ENCODE data around the gene NFATC2IP. TPM values are rescaled to one million over a fixed set of nuclear protein-coding genes. Genes with fewer than 3 reads are reported as not detected.
A peak's percentile ranks its signal among the peaks of the same experiment; 100 is the strongest.
"Not testable (repeated sequence)": the region's sequence is repeated elsewhere in the genome, so short reads cannot be mapped to it uniquely, and the experiment has no call there.

The NFATC2IP gene
- polyA plus RNA-seq, 2 donors, result 19.1 to 28.3 TPM

- Histone ChIP-seq H3K27me3 (ENCODE audit: control insufficient read depth in 1 of 2, insufficient read depth in 2 of 2, low read length in 2 of 2) (no peaks in the 10 kb centered on the region), H3K4me3 (ENCODE audit: low read depth in 1 of 2, low read length in 2 of 2) (peak within 1 kb of the TSS; percentile 88 to 96), H3K9me3 (ENCODE audit: control insufficient read depth in 2 of 2, insufficient read depth in 1 of 2, low read depth in 1 of 2, low read length in 1 of 2) (no peaks in the 10 kb centered on the region), H3K4me1 (ENCODE audit: control insufficient read depth in 2 of 2, insufficient read depth in 2 of 2, low read length in 1 of 2) (no peaks in the 10 kb centered on the region), H3K27ac (ENCODE audit: low read depth in 2 of 2, low read length in 1 of 2) (peak within 1 kb of the TSS; percentile 99 to 100), H3K36me3 (ENCODE audit: control insufficient read depth in 2 of 2, insufficient read depth in 2 of 2, low read length in 1 of 2) (peaks cover 0 to 4% of the 10 kb centered on the region in 2 donors)
- 0 to 1% methylated on average over 56 to 66 of the region's 66 CpGs for WGBS, 2 donors
Measured at GRCh38 chr16:28924762-28925385, 25.9 kb upstream of the NFATC2IP start, which contains the start of gene RABEP2. Gene RABEP2 (minus strand): TSS chr16:28925238. CDS start chr16:28925163, 75 bp downstream.

GRCh38 chr16:28925386-28926228 is 25.1 kb upstream of the NFATC2IP start:
- peak overlapping the region; percentile 88 to 96 for H3K4me3 ChIP-seq (ENCODE audit: low read depth in 1 of 2, low read length in 2 of 2)
- no peaks in the 10 kb centered on the region for H3K9me3 ChIP-seq (ENCODE audit: control insufficient read depth in 2 of 2, insufficient read depth in 1 of 2, low read depth in 1 of 2, low read length in 1 of 2)
- peaks cover 0 to 4% of the 10 kb centered on the region in 2 donors for H3K36me3 ChIP-seq (ENCODE audit: control insufficient read depth in 2 of 2, insufficient read depth in 2 of 2, low read length in 1 of 2)
- WGBS, 2 donors, result 1% methylated on average over 47 to 48 of the region's 48 CpGs
- H3K27me3 ChIP-seq (ENCODE audit: control insufficient read depth in 1 of 2, insufficient read depth in 2 of 2, low read length in 2 of 2), result no peaks in the 10 kb centered on the region
- peak overlapping the region; percentile 99 to 100 for H3K27ac ChIP-seq (ENCODE audit: low read depth in 2 of 2, low read length in 1 of 2)
- H3K4me1 ChIP-seq (ENCODE audit: control insufficient read depth in 2 of 2, insufficient read depth in 2 of 2, low read length in 1 of 2), result no peaks in the 10 kb centered on the region

GRCh38 chr16:28926284-28926683 is 24.5 kb upstream of the NFATC2IP start:
- not testable (repeated sequence) for H3K36me3 ChIP-seq (ENCODE audit: control insufficient read depth in 2 of 2, insufficient read depth in 2 of 2, low read length in 1 of 2); H3K27me3 ChIP-seq (ENCODE audit: control insufficient read depth in 1 of 2, insufficient read depth in 2 of 2, low read length in 2 of 2); H3K4me3 ChIP-seq (ENCODE audit: low read depth in 1 of 2, low read length in 2 of 2); H3K9me3 ChIP-seq (ENCODE audit: control insufficient read depth in 2 of 2, insufficient read depth in 1 of 2, low read depth in 1 of 2, low read length in 1 of 2); H3K4me1 ChIP-seq (ENCODE audit: control insufficient read depth in 2 of 2, insufficient read depth in 2 of 2, low read length in 1 of 2); H3K27ac ChIP-seq (ENCODE audit: low read depth in 2 of 2, low read length in 1 of 2)
- 54 to 66% methylated on average over 2 of the region's 2 CpGs for WGBS, 2 donors

- Histone ChIP-seq H3K4me3 (ENCODE audit: low read depth in 1 of 2, low read length in 2 of 2) (no peak overlapping the region), H3K36me3 (ENCODE audit: control insufficient read depth in 2 of 2, insufficient read depth in 2 of 2, low read length in 1 of 2) (no peaks in the 10 kb centered on the region), H3K9me3 (ENCODE audit: control insufficient read depth in 2 of 2, insufficient read depth in 1 of 2, low read depth in 1 of 2, low read length in 1 of 2) (no peaks in the 10 kb centered on the region), H3K27ac (ENCODE audit: low read depth in 2 of 2, low read length in 1 of 2) (no peak overlapping the region), H3K4me1 (ENCODE audit: control insufficient read depth in 2 of 2, insufficient read depth in 2 of 2, low read length in 1 of 2) (no peaks in the 10 kb centered on the region), H3K27me3 (ENCODE audit: control insufficient read depth in 1 of 2, insufficient read depth in 2 of 2, low read length in 2 of 2) (no peaks in the 10 kb centered on the region)
- WGBS, 2 donors, result 79 to 86% methylated on average over 1 of the region's 1 CpG
Measured at GRCh38 chr16:28927815-28928214, 22.9 kb upstream of the NFATC2IP start.

GRCh38 chr16:28930203-28930602 is 20.5 kb upstream of the NFATC2IP start:
- Histone ChIP-seq H3K4me3 (ENCODE audit: low read depth in 1 of 2, low read length in 2 of 2) (no peak overlapping the region), H3K27me3 (ENCODE audit: control insufficient read depth in 1 of 2, insufficient read depth in 2 of 2, low read length in 2 of 2) (no peaks in the 10 kb centered on the region), H3K9me3 (ENCODE audit: control insufficient read depth in 2 of 2, insufficient read depth in 1 of 2, low read depth in 1 of 2, low read length in 1 of 2) (no peaks in the 10 kb centered on the region), H3K27ac (ENCODE audit: low read depth in 2 of 2, low read length in 1 of 2) (no peak overlapping the region), H3K36me3 (ENCODE audit: control insufficient read depth in 2 of 2, insufficient read depth in 2 of 2, low read length in 1 of 2) (no peaks in the 10 kb centered on the region), H3K4me1 (ENCODE audit: control insufficient read depth in 2 of 2, insufficient read depth in 2 of 2, low read length in 1 of 2) (no peaks in the 10 kb centered on the region)
- WGBS, 2 donors, result 81 to 85% methylated on average over 3 of the region's 3 CpGs

- no peaks in the 10 kb centered on the region for H3K36me3 ChIP-seq (ENCODE audit: control insufficient read depth in 2 of 2, insufficient read depth in 2 of 2, low read length in 1 of 2)
- WGBS, 2 donors, result 72 to 75% methylated on average over 3 of the region's 3 CpGs
- no peaks in the 10 kb centered on the region for H3K4me1 ChIP-seq (ENCODE audit: control insufficient read depth in 2 of 2, insufficient read depth in 2 of 2, low read length in 1 of 2)
Measured at GRCh38 chr16:28930652-28931051, 20.1 kb upstream of the NFATC2IP start.

GRCh38 chr16:28931801-28932225 is 18.9 kb upstream of the NFATC2IP start, which contains the start of gene CD19:
Gene CD19 (plus strand): TSS chr16:28931971. CDS start chr16:28932001, 30 bp downstream.
- Histone ChIP-seq H3K4me1 (ENCODE audit: control insufficient read depth in 2 of 2, insufficient read depth in 2 of 2, low read length in 1 of 2) (peaks cover 0 to 6% of the 10 kb centered on the region in 2 donors), H3K9me3 (ENCODE audit: control insufficient read depth in 2 of 2, insufficient read depth in 1 of 2, low read depth in 1 of 2, low read length in 1 of 2) (no peaks in the 10 kb centered on the region), H3K4me3 (ENCODE audit: low read depth in 1 of 2, low read length in 2 of 2) (no peak within 1 kb of the TSS), H3K27ac (ENCODE audit: low read depth in 2 of 2, low read length in 1 of 2) (no peak within 1 kb of the TSS), H3K27me3 (ENCODE audit: control insufficient read depth in 1 of 2, insufficient read depth in 2 of 2, low read length in 2 of 2) (no peaks in the 10 kb centered on the region), H3K36me3 (ENCODE audit: control insufficient read depth in 2 of 2, insufficient read depth in 2 of 2, low read length in 1 of 2) (no peaks in the 10 kb centered on the region)
- 92 to 96% methylated on average over 10 of the region's 10 CpGs for WGBS, 2 donors

More at GRCh38 chr16:28930652-28931051, 20.1 kb upstream of the NFATC2IP start:
- Histone ChIP-seq H3K4me3 (ENCODE audit: low read depth in 1 of 2, low read length in 2 of 2) (no peak overlapping the region), H3K27ac (ENCODE audit: low read depth in 2 of 2, low read length in 1 of 2) (no peak overlapping the region), H3K9me3 (ENCODE audit: control insufficient read depth in 2 of 2, insufficient read depth in 1 of 2, low read depth in 1 of 2, low read length in 1 of 2) (no peaks in the 10 kb centered on the region), H3K27me3 (ENCODE audit: control insufficient read depth in 1 of 2, insufficient read depth in 2 of 2, low read length in 2 of 2) (no peaks in the 10 kb centered on the region)

GRCh38 chr16:28932339-28933141 is 18.2 kb upstream of the NFATC2IP start:
- Histone ChIP-seq H3K4me1 (ENCODE audit: control insufficient read depth in 2 of 2, insufficient read depth in 2 of 2, low read length in 1 of 2) (peaks cover 0 to 6% of the 10 kb centered on the region in 2 donors), H3K9me3 (ENCODE audit: control insufficient read depth in 2 of 2, insufficient read depth in 1 of 2, low read depth in 1 of 2, low read length in 1 of 2) (no peaks in the 10 kb centered on the region), H3K36me3 (ENCODE audit: control insufficient read depth in 2 of 2, insufficient read depth in 2 of 2, low read length in 1 of 2) (no peaks in the 10 kb centered on the region), H3K27me3 (ENCODE audit: control insufficient read depth in 1 of 2, insufficient read depth in 2 of 2, low read length in 2 of 2) (no peaks in the 10 kb centered on the region), H3K4me3 (ENCODE audit: low read depth in 1 of 2, low read length in 2 of 2) (no peak overlapping the region), H3K27ac (ENCODE audit: low read depth in 2 of 2, low read length in 1 of 2) (no peak overlapping the region)
- 85 to 86% methylated on average over 20 of the region's 20 CpGs for WGBS, 2 donors

- H3K27ac ChIP-seq (ENCODE audit: low read depth in 2 of 2, low read length in 1 of 2), result no peak overlapping the region
- no peaks in the 10 kb centered on the region for H3K36me3 ChIP-seq (ENCODE audit: control insufficient read depth in 2 of 2, insufficient read depth in 2 of 2, low read length in 1 of 2)
- H3K4me1 ChIP-seq (ENCODE audit: control insufficient read depth in 2 of 2, insufficient read depth in 2 of 2, low read length in 1 of 2), result peaks cover 0 to 6% of the 10 kb centered on the region in 2 donors
- H3K27me3 ChIP-seq (ENCODE audit: control insufficient read depth in 1 of 2, insufficient read depth in 2 of 2, low read length in 2 of 2), result no peaks in the 10 kb centered on the region
- no peak overlapping the region for H3K4me3 ChIP-seq (ENCODE audit: low read depth in 1 of 2, low read length in 2 of 2)
- 64 to 82% methylated on average over 8 of the region's 8 CpGs for WGBS, 2 donors
- H3K9me3 ChIP-seq (ENCODE audit: control insufficient read depth in 2 of 2, insufficient read depth in 1 of 2, low read depth in 1 of 2, low read length in 1 of 2), result no peaks in the 10 kb centered on the region
Measured at GRCh38 chr16:28933171-28933570, 17.6 kb upstream of the NFATC2IP start.
